ENCODE measurements around the gene FSCN2. TPM values are rescaled to one million over a fixed set of nuclear protein-coding genes. Genes with fewer than 3 reads are reported as not detected.

Gene FSCN2
- total and polyA plus RNA-seq, 2 donors (not counting 1 experiment from before 2014, with no cell fraction given): 0.35 to 2.0 TPM

GRCh38 chr17:81493198-81494038, 34.8 kb upstream of the FSCN2 start:
- Histone ChIP-seq H3K4me3 (replicated peaks in 1 of 4; ENCODE audit: control extremely low read depth in 1 of 4, insufficient read depth in 1 of 4, low read depth in 3 of 4, low read length in 4 of 4) (no peak overlapping the region), H3K79me2 (ENCODE audit: control insufficient read depth, insufficient read depth, low read length) (no peaks in the 10 kb centered on the region), H2AFZ (ENCODE audit: low read length) (no peak overlapping the region), H3K4me1 (ENCODE audit: control insufficient read depth, extremely low read depth, insufficient read depth, low read length) (peaks cover 3% of the 10 kb centered on the region), H3K36me3 (ENCODE audit: control insufficient read depth, insufficient read depth, low read length) (no peaks in the 10 kb centered on the region), H3K9me3 (ENCODE audit: control insufficient read depth, insufficient read depth, low read depth, low read length) (no peaks in the 10 kb centered on the region), H3K4me2 (ENCODE audit: extremely low read depth, insufficient read depth, low read length) (no peak overlapping the region), H4K20me1 (ENCODE audit: control insufficient read depth, extremely low read depth, insufficient read depth, low read length) (no peaks in the 10 kb centered on the region), H3K27me3 (ENCODE audit: control insufficient read depth, insufficient read depth, low read length) (peaks cover 10% of the 10 kb centered on the region), H3K9ac (ENCODE audit: insufficient read depth, low read length) (no peak overlapping the region), H3K27ac (ENCODE audit: insufficient read depth, low read length) (no peak overlapping the region)
- no peak for TF ChIP-seq EZH2 (IDR thresholded peaks at IDR 0.05; ENCODE audit: low read length, missing control alignments)
- TF ChIP-seq CTCF (conservative IDR thresholded peaks at IDR 0.05 in 1 of 2, IDR thresholded peaks at IDR 0.05 in 1 of 2; ENCODE audit: low read depth in 1 of 2, low read length in 2 of 2): no peak
- no peak for DNase-seq (ENCODE audit: low read depth in 2 of 2)

DNA sequence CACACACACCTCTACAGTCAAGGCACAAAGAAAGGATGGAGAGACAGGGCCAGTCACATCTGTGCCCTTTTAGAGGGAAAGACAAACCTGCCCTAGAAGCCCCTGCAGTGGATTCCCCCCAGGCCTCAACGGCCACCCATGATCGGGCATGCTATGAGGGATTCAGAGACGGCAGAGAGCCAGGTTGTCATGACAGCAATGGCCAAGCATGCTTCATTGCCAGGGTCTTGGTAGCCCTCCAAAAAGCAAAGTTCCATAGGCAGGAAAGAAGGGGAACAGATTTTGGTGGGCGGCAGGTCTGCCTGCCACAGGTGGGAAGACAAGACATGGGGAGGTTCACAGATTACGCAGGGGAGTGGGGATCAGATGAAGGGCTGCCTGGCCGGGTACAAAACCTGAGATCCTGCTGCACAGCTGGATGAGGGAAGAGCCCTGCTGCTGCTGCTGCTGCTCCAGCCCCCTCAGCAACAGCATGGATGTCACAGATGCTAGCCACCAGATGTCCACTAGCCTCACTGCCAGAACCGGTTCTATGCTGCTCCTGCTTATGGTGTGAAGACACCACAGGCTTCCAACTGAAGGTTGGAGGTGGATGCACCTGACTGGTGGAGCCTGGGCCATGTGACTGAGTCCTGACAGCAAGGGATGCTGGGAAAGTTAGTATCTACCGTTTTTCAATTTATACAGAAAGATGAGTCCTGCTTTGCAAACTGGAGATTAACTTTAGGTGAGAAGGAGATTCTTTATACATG, 33.4 kb upstream of the FSCN2 start:
- Histone ChIP-seq H3K4me2 (ENCODE audit: extremely low read depth, insufficient read depth, low read length) (no peak overlapping the region), H3K27ac (ENCODE audit: insufficient read depth, low read length) (no peak overlapping the region), H3K36me3 (ENCODE audit: control insufficient read depth, insufficient read depth, low read length) (no peaks in the 10 kb centered on the region), H3K79me2 (ENCODE audit: control insufficient read depth, insufficient read depth, low read length) (no peaks in the 10 kb centered on the region), H3K9ac (ENCODE audit: insufficient read depth, low read length) (no peak overlapping the region), H2AFZ (ENCODE audit: low read length) (no peak overlapping the region), H3K4me3 (replicated peaks in 1 of 4; ENCODE audit: control extremely low read depth in 1 of 4, insufficient read depth in 1 of 4, low read depth in 3 of 4, low read length in 4 of 4) (no peak overlapping the region), H3K27me3 (ENCODE audit: control insufficient read depth, insufficient read depth, low read length) (peaks cover 10% of the 10 kb centered on the region), H3K4me1 (ENCODE audit: control insufficient read depth, extremely low read depth, insufficient read depth, low read length) (no peaks in the 10 kb centered on the region), H4K20me1 (ENCODE audit: control insufficient read depth, extremely low read depth, insufficient read depth, low read length) (no peaks in the 10 kb centered on the region), H3K9me3 (ENCODE audit: control insufficient read depth, insufficient read depth, low read depth, low read length) (no peaks in the 10 kb centered on the region)
- DNase-seq (ENCODE audit: low read depth in 2 of 2): no peak
- TF ChIP-seq EZH2 (IDR thresholded peaks at IDR 0.05; ENCODE audit: low read length, missing control alignments): no peak
- no peak for TF ChIP-seq CTCF (conservative IDR thresholded peaks at IDR 0.05 in 1 of 2, IDR thresholded peaks at IDR 0.05 in 1 of 2; ENCODE audit: low read depth in 1 of 2, low read length in 2 of 2)

GRCh38 chr17:81498953-81499600, 29.1 kb upstream of the FSCN2 start:
- no peak overlapping the region for H3K4me3 ChIP-seq (replicated peaks in 1 of 4; ENCODE audit: control extremely low read depth in 1 of 4, insufficient read depth in 1 of 4, low read depth in 3 of 4, low read length in 4 of 4)
- H2AFZ ChIP-seq (ENCODE audit: low read length): no peak overlapping the region
- no peaks in the 10 kb centered on the region for H3K9me3 ChIP-seq (ENCODE audit: control insufficient read depth, insufficient read depth, low read depth, low read length)
- no peak overlapping the region for H3K9ac ChIP-seq (ENCODE audit: insufficient read depth, low read length)
- DNase-seq (ENCODE audit: low read depth in 2 of 2): no peak
- H3K79me2 ChIP-seq (ENCODE audit: control insufficient read depth, insufficient read depth, low read length): no peaks in the 10 kb centered on the region
- no peaks in the 10 kb centered on the region for H4K20me1 ChIP-seq (ENCODE audit: control insufficient read depth, extremely low read depth, insufficient read depth, low read length)
- TF ChIP-seq EZH2 (IDR thresholded peaks at IDR 0.05; ENCODE audit: low read length, missing control alignments) (no peak), CTCF (conservative IDR thresholded peaks at IDR 0.05 in 1 of 2, IDR thresholded peaks at IDR 0.05 in 1 of 2; ENCODE audit: low read depth in 1 of 2, low read length in 2 of 2) (no peak)
- H3K4me2 ChIP-seq (ENCODE audit: extremely low read depth, insufficient read depth, low read length): no peak overlapping the region
- H3K4me1 ChIP-seq (ENCODE audit: control insufficient read depth, extremely low read depth, insufficient read depth, low read length): no peaks in the 10 kb centered on the region
- H3K27me3 ChIP-seq (ENCODE audit: control insufficient read depth, insufficient read depth, low read length): peaks cover 2% of the 10 kb centered on the region
- H3K27ac ChIP-seq (ENCODE audit: insufficient read depth, low read length): no peak overlapping the region
- no peaks in the 10 kb centered on the region for H3K36me3 ChIP-seq (ENCODE audit: control insufficient read depth, insufficient read depth, low read length)

Data from fibroblast of lung (primary cell).